ENCODE measurements around the gene GGA2.

GGA2 gene

GRCh38 chr16:23510164-23510914, at the start of gene GGA2:
Gene GGA2, minus strand, starts transcription at chr16:23510494. Its CDS starts 83 bp downstream, at chr16:23510411.
- TF ChIP-seq CTCF (IDR thresholded peaks at IDR 0.05; ENCODE audit: control extremely low read depth, extremely low read depth, low read depth, missing control alignments): no peak
- DNase-seq (ENCODE audit: extremely low spot score): peak; percentile 92
- ChIA-PET POLR2A (interaction anchor here (1.1 kb wide), 1 partner anchor 10 kb away, joined by 4 read pairs; no protein-coding TSS in a partner anchor), CTCF (no interaction called here)

GRCh38 chr16:23557779-23558702, 47.7 kb upstream of the GGA2 start:
- ChIA-PET POLR2A (interaction anchor here (0.7 to 1.0 kb wide), 2 partner anchors 9 to 52 kb away, joined by 4 read pairs; no protein-coding TSS in a partner anchor), CTCF (interaction anchor here (0.7 to 5.0 kb wide), 19 partner anchors 9 to 946 kb away, joined by 3 to 34 read pairs (median 5); partner anchors contain the start of genes DCTN5, NDUFAB1 and PALB2)
- DNase-seq (ENCODE audit: extremely low spot score): no peak
- no peak for TF ChIP-seq CTCF (IDR thresholded peaks at IDR 0.05; ENCODE audit: control extremely low read depth, extremely low read depth, low read depth, missing control alignments)

GRCh38 chr16:23556881-23557778, 46.8 kb upstream of the GGA2 start, which contains the start of the genes EARS2 and UBFD1:
Gene EARS2, minus strand, starts transcription at chr16:23557350. Its CDS starts 7 bp downstream, at chr16:23557343.
Gene UBFD1, plus strand, starts transcription at chr16:23557727. Its CDS starts 16 bp downstream, at chr16:23557743.
- peak; percentile 96 for TF ChIP-seq CTCF (IDR thresholded peaks at IDR 0.05; ENCODE audit: control extremely low read depth, extremely low read depth, low read depth, missing control alignments)
- DNase-seq (ENCODE audit: extremely low spot score): peak; percentile 97
- ChIA-PET POLR2A (interaction anchor here (0.5 to 1.0 kb wide), 2 partner anchors 52 to 98 kb away, joined by 3 to 4 read pairs; no protein-coding TSS in a partner anchor), CTCF (interaction anchor here (0.7 to 5.0 kb wide), 19 partner anchors 8 to 947 kb away, joined by 3 to 34 read pairs (median 4); partner anchors contain the start of genes DCTN5, NDUFAB1 and PALB2)

GRCh38 chr16:23554536-23554935, 44.2 kb upstream of the GGA2 start:
- TF ChIP-seq CTCF (IDR thresholded peaks at IDR 0.05; ENCODE audit: control extremely low read depth, extremely low read depth, low read depth, missing control alignments): no peak
- CTCF ChIA-PET: interaction anchor here (0.9 to 4.5 kb wide), 5 partner anchors 9 to 49 kb away, joined by 3 to 27 read pairs (median 4); partner anchors contain the start of gene NDUFAB1
- no peak for DNase-seq (ENCODE audit: extremely low spot score)
- POLR2A ChIA-PET: no interaction called here

GRCh38 chr16:23552161-23552560, 41.9 kb upstream of the GGA2 start:
- TF ChIP-seq CTCF (IDR thresholded peaks at IDR 0.05; ENCODE audit: control extremely low read depth, extremely low read depth, low read depth, missing control alignments): no peak
- ChIA-PET POLR2A (no interaction called here), CTCF (interaction anchor here (1.4 to 1.5 kb wide), 2 partner anchors 13 to 47 kb away, joined by 3 to 4 read pairs; no protein-coding TSS in a partner anchor)
- no peak for DNase-seq (ENCODE audit: extremely low spot score)
